Bronchial epithelial cell (primary cell): ENCODE results near the gene KCNK10. TPM values are rescaled to one million over a fixed set of nuclear protein-coding genes. Genes with fewer than 3 reads are reported as not detected.

Experiments used
- DNase-seq: peaks from one replicate; pipeline ENCODE4 v3.0.0-alpha.2; 2010; ENCODE audit warnings: low read depth
- FAIRE-seq: peaks from 2 replicates; lab custom pipeline; 2011; peaks lifted over from hg19 to GRCh38; lab: Jason Lieb, UNC
- H3K27me3 ChIP-seq: 2 replicates; pipeline ENCODE4 v1.5.1; 2011; ENCODE audit warnings: low read length; ENCODE audit not compliant: control insufficient read depth, insufficient read depth
- H3K36me3 ChIP-seq: 2 replicates; pipeline ENCODE4 v1.5.1; 2011; ENCODE audit warnings: low read length; ENCODE audit not compliant: control insufficient read depth, insufficient read depth
- H3K4me3 ChIP-seq: 2 replicates; pipeline ENCODE4 v1.5.1; 2011; ENCODE audit warnings: mild to moderate bottlenecking, low read depth, low read length, control low read depth
- CTCF ChIP-seq: IDR thresholded peaks from 2 replicates; pipeline ENCODE4 v1.5.1; 2011; ENCODE audit warnings: mild to moderate bottlenecking, moderate library complexity, low read length, control low read depth, inconsistent platforms; ENCODE audit not compliant: insufficient read depth, severe bottlenecking
- total RNA-seq: library from RNA; depleted of rRNA; stranded (reverse); fragments of >200 nt; gene quantifications from 2 replicates; pipeline ENCODE4 v1.2.1, GENCODE V29; 2014

Gene KCNK10
- total RNA-seq, 1 donor from 2014 or later: not detected

- no peaks in the 10 kb centered on the region for H3K36me3 ChIP-seq
- FAIRE-seq: no peak
- TF ChIP-seq CTCF: no peak
Observed at GRCh38 chr14:88340357-88340756, 17.3 kb upstream of the KCNK10 start.

GRCh38 chr14:88333036-88333435 lies 10.0 kb upstream of the KCNK10 start:
- FAIRE-seq: no peak
- no peak for TF ChIP-seq CTCF
- no peak for DNase-seq
- no peaks in the 10 kb centered on the region for H3K27me3 ChIP-seq
- no peak overlapping the region for H3K4me3 ChIP-seq
- no peaks in the 10 kb centered on the region for H3K36me3 ChIP-seq

More at GRCh38 chr14:88340357-88340756, 17.3 kb upstream of the KCNK10 start:
- no peak for DNase-seq
- Histone ChIP-seq H3K27me3 (no peaks in the 10 kb centered on the region), H3K4me3 (no peak overlapping the region)

- Histone ChIP-seq H3K4me3 (no peak overlapping the region), H3K36me3 (no peaks in the 10 kb centered on the region), H3K27me3 (peaks cover 20% of the 10 kb centered on the region)
- DNase-seq (no peak), FAIRE-seq (no peak)
- TF ChIP-seq CTCF: no peak
Observed at GRCh38 chr14:88327497-88327896, 4.4 kb upstream of the KCNK10 start.

- H3K4me3 ChIP-seq: no peak overlapping the region
- no peaks in the 10 kb centered on the region for H3K36me3 ChIP-seq
- H3K27me3 ChIP-seq: peaks cover 29% of the 10 kb centered on the region
- FAIRE-seq: no peak
- DNase-seq: no peak
- TF ChIP-seq CTCF: no peak
Observed at GRCh38 chr14:88326352-88327103, 3.5 kb upstream of the KCNK10 start.

GRCh38 chr14:88325883-88326282 lies 2.8 kb upstream of the KCNK10 start:
- H3K36me3 ChIP-seq: no peaks in the 10 kb centered on the region
- no peak overlapping the region for H3K4me3 ChIP-seq
- TF ChIP-seq CTCF: no peak
- no peak for FAIRE-seq
- DNase-seq: no peak
- H3K27me3 ChIP-seq: peaks cover 30% of the 10 kb centered on the region
